HUDEP-2 (cell line): ENCODE measurements around the gene NUP214.
"Not testable (repeated sequence)": the region's sequence is repeated elsewhere in the genome, so short reads cannot be mapped to it uniquely, and the experiment has no call there.

Source experiments
- DNase-seq, 76 experiments: peaks; one replicate each; lab custom pipeline; 2025; ENCODE audit not compliant: unreplicated experiment in 76 of 76; lab: John Stamatoyannopoulos, UW

NUP214 gene

DNA sequence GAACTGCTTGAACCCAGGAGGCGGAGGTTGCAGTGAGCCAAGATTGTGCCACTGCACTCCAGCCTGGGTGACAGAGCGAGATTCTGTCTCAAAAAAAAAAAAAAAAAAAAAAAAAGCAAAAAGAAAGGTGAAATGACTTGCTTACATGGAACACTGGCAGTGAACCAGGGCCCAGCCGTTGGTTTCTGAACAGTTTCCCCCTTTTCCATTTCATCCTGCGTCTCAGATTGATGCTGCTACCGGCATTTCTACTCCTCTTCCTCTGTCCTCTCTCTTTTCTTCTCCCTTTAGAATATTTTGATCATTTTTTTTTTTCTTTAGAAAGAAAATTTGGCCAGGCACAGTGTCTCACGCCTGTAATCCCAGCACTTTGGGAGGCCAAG is 10.0 kb upstream of the NUP214 start:
- not testable (repeated sequence) for DNase-seq

DNA sequence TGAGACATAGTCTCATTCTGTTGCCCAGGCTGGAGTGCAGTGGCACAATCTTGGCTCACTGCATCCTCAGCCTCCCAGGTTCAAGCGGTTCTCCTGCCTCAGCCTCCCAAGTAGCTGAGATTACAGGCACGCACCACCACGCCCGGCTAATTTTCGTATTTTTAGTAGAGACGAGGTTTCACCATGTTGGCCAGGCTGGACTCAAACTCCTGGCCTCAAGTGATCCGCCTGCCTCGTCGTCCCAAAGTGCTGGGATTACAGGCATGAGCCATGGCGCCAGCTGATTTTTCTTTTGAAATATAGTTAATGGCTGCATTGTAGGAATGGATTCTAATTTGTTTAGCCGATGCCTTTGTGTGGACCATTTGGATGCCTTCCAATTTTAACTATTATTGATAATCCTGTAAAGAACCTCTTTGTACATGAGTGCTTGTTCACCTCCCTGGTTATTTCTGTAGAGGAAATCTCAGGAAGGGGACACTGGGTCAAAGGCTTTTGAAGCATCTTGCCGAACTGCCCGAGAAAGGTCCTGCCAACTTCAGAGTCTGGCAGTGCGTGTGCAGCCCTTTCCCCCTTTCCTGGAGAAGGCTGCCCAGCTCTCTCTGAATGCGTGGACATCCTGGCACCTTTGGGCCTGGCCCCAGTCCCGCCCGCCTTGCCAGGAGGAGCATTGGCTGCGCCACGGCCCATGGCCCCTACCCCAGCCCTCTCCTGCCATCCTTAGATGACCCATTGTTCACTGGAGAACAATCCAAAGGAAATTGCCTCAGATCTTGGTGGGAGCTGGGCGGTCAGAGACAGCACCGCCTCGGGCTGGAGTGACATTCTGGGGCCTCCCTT is 8.9 kb upstream of the NUP214 start:
- DNase-seq, result no peak

DNA sequence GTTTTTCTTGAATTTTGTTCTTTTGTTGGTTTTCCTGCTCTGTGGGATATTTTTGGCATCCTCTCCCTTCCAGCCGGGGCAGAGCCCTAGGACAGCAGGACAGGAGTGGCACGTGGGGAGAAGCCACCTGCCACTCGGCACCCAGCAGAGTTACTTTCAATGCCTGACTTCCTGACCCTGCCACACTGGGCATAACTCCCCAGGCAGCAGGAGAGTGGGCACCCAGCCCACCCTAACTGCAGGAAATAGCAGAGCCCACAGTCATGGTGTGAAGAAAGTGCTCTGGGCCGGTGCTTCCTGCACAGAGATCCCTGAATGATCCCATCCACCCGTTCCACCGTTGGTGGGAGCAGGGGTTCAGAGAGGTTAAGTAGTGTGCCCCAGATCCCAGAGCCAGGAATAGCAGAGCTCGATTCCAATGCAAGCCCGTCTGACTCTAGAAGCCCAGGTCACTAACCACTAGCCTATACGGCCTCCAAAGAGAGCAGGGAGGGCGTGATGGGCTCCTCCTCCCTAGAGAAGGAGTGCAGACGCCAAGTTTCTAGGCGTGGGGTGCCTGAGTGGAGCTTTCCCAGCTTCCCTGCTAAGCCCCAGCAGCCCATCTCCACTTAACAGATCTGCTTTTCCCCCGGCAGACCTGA is 8.1 kb upstream of the NUP214 start:
- DNase-seq, result no peak

DNA sequence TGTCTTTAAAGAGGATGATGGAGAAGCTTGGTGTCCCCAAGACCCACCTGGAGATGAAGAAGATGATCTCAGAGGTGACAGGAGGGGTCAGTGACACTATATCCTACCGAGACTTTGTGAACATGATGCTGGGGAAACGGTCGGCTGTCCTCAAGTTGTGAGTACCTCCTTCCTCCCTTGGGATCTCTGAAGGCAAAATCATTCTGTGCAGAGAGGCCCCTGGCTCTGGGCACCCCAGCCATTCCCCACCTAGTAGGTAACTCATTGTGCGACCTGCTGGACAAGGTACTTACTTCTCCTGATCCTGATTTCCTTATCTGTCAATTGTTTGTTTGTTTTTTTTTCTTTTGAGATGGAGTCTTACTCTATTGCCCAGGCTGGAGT is 7.6 kb upstream of the NUP214 start:
- no peak for DNase-seq

DNA sequence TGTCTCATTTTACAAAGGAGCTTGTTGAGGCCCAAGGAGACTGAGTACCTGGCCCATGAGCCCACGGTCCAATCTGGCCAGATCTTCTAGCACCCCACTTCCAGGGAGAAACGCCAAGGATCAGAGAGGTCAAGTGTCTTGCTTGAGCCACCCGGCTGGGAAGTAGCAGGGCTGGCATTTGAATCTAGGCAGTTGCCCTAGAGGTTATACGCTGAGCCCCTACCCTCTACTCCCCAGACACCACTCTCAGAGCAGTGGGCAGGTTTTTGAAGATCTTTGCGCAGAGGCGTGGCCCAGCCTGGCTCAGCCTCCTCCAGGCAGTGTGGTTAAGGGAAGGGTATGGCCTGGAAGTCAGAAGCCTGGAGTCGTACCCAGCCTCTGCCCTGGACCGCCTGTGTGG is 5.8 kb upstream of the NUP214 start:
- DNase-seq, result no peak

DNA sequence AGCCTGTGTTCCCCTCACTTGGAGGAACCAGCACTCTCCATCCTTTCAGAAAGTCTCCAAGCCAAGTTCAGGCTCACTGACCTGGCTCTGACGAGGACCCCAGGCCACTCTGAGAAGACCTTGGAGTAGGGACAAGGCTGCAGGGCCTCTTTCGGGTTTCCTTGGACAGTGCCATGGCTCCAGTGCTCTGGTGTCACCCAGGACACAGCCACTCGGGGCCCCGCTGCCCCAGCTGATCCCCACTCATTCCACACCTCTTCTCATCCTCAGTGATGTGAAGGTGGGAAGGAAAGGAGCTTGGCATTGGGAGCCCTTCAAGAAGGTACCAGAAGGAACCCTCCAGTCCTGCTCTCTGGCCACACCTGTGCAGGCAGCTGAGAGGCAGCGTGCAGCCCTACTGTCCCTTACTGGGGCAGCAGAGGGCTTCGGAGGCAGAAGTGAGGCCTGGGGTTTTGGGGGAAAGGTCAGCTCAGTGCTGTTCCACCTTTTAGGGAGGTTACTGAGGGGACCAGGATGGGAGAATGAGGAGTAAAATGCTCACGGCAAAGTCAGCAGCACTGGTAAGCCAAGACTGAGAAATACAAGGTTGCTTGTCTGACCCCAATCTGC is 4.7 kb upstream of the NUP214 start:
- DNase-seq, result no peak

DNA sequence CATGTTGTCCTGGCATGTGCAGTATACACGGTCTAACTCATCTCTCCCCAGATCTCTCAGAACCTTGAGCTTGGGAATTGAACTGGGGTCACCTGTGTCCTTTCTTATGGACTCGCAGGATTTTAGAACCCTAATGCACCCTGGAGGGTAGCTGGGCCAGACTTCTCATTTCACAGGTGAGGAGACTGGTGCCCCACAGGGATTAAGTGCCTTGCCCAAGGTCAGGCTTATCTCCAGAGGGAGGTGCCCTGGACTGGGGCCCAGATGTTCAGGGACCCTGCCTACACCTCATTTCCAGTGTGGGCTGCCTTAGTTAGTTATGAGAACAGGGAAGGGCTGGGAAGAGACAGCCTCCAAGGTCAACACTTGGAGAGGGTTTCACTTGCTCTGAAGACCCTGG is 4.0 kb upstream of the NUP214 start:
- DNase-seq, result peak in 8 of 76 experiments; percentile 5 to 31 (median 8)

DNA sequence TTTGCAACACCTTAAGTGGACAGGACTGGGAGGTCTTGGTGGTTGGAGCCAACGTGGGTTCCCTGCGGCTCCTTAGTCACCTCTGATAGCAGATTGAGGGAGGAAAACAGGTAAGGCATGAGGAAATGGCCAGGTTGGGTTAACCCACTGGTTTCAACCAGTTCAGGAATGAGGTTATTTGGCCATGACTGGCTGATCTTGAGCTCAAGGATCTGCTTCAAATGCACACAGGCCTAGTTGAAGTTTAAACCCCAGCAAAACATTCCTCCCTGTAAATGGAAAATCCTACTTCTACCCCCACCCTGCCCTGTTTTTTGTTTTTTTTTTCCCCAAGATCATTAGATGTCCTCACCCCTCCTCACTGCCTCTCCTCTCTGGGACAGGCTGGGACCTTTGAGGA is 3.2 kb upstream of the NUP214 start:
- no peak for DNase-seq

DNA sequence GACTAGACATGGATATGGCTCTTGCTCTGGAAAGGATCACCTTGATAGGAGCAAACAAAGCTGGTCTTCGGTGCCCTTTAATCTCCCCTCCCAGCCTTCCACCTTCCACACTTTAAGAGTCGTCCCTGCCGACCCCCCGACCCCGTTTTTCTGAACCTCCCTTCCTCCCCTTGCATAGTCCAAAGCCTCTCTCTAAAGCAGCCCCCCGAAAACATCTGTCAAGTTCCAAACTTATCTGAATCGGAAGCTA is 423 bp upstream of the NUP214 start:
- DNase-seq, result no peak

DNA sequence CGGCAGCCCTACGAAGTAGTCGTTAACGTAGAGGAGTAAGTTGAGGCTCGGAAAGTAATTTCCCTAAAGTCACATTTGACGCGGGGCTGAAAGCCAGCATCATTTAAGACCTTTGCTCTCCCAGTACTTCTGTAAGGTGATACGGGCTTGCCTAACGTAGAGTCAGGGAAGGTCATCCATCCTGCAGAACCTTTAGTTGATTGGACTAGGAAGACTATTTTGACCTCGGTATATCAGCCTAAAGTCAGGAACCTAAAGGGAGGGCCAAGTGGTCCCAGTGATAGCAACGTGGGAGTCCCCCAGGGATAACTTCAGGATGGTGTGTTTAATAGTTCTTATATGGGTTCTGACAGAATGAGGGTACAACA is 657 bp downstream of the NUP214 start:
- DNase-seq, result no peak

DNA sequence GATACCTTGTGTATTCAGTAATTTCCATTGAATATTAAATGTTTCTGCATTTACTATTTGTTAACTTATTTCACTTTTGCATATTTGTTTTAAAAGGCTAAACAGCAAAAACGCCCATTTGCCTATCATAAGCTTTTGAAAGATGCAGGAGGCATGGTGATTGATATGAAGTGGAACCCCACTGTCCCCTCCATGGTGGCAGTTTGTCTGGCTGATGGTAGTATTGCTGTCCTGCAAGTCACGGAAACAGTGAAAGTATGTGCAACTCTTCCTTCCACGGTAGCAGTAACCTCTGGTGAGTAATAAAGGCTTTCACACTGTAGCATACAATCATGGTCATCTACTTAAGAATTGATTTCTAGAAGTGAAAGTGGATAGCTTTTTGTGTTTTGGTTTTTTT is 3.8 kb downstream of the NUP214 start:
- DNase-seq, result no peak

DNA sequence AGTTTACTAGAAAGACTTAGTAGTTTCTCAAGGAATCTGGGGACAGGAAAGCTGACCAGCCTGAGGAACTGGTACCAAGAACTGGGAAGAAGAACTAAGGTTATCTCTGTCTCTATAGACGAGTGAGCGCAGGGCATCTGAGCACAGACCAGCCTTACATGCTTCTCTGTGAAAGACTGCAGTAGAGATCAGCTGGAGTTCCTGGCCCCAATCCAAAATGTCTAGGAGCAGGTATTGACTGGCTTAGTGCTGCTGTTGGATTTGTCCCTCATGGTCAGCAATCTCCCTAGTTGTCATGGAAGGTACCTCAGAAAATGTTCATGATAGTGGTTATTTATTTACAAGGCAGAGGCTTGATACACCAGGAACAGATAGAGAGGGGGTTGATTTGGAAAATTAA is 13.3 kb downstream of the NUP214 start:
- no peak for DNase-seq

DNA sequence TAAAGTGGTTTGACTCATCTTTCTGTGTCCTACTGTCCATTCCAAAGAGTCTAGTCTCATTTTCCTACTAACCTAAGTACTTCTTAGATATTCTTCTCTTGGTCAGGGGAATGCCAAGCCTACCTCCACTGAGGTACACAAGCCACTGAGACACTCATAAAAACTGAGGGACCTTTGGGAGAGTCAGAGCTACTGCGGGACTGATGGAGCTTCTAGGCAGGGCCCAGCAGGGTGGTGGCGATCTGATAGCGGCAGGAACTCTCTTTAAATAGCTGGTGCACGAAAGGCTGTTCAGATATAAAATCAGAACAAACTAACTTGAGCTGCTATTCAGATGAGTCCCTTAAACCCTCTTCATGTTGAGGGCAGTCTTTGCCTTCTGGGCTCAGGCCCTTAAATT is 14.7 kb downstream of the NUP214 start:
- no peak for DNase-seq

DNA sequence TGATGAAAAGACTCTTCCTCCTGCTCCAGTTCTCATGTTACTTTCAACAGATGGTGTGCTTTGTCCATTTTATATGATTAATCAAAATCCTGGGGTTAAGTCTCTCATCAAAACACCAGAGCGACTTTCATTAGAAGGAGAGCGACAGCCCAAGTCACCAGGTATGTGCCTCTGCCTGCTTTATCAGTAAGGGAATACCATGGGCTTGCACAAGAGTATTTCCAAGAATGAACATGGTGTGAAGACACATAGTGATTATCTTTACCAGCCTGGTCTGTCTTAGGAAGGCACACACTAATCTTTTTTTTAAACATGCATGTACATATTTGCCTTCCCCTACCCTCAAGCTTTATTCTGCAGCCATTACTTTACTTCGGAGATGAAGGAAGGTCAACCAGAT is 15.2 kb downstream of the NUP214 start:
- DNase-seq, result no peak

DNA sequence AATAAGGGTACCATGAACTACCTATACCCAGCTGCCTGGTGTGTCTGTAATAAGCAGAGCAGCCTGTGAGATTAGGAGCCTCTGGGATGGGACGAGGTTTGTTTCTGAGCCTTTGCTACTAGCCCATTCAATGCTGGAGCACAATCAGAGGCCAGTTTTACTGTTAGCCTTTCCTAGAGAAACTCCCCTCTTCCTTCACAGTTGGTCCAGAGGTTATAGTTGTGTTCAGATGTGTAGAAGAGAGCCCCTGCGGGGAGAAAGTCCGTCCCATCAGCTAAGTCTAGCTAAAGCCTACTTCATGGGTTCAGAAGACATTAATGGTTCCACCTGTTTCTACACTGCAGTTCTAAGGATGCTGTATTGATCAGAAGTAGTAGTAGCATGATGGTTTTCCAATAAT is 16.8 kb downstream of the NUP214 start:
- no peak for DNase-seq

DNA sequence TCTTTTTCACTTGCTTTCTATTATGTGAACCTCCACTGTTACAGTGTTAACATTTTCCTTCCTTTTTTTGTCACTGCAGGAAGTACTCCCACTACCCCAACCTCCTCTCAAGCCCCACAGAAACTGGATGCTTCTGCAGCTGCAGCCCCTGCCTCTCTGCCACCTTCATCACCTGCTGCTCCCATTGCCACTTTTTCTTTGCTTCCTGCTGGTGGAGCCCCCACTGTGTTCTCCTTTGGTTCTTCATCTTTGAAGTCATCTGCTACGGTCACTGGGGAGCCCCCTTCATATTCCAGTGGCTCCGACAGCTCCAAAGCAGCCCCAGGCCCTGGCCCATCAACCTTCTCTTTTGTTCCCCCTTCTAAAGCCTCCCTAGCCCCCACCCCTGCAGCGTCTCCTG is 18.8 kb downstream of the NUP214 start:
- DNase-seq, result no peak

DNA sequence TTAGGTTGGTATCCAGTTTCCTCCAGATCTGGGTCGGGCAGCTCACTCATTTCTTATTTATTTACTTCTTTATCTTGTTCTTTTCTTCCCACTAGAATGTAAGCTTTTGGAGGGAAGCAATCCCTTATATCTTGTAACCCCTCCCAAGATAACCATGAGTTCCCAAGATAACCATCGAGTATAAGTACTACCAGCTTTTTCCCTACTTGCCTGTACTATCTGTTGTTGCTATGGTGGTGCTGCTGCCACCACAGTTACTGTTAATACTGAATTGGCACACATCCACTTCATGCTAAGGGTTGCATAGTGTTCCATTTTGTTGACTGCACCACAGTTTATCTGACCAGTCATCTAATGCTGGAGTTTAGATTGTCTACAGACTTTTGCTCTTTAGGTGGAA is 19.9 kb downstream of the NUP214 start:
- peak in 9 of 76 experiments; percentile 7 to 45 (median 20) for DNase-seq

DNA sequence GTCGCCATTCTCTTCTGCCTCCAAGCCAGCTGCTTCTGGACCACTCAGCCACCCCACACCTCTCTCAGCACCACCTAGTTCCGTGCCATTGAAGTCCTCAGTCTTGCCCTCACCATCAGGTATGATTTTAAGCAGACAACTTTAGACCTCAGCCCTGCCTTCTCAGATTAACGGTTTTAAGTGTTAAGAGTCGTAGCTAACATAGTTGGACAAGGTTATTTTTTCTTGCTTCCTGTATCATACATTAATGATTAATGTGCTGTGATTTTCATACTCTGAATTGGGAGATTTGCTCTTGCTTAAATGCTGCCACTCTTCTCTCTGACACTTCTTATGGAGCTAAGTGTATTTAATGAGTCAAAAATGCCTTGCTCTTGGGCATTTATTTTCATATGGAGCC is 20.8 kb downstream of the NUP214 start:
- DNase-seq, result no peak

DNA sequence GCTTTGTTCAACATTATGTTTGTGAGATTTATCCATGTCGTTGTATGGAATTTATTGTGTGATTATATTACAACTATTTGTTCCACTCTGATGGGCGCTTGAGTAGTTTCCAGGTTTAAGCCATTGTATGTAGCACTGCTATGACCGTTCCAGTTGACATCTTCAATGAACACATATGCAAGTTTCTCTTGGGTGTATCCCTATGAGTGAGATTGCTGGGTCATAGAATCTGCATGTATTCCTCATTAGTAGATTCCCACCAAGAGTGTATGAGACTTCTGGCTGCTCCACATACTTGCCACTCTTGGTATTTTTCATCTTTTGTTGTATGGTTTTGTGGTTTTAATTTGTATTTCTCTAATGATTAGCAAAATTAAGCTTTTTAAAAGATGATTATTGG is 22.9 kb downstream of the NUP214 start:
- DNase-seq, result no peak

DNA sequence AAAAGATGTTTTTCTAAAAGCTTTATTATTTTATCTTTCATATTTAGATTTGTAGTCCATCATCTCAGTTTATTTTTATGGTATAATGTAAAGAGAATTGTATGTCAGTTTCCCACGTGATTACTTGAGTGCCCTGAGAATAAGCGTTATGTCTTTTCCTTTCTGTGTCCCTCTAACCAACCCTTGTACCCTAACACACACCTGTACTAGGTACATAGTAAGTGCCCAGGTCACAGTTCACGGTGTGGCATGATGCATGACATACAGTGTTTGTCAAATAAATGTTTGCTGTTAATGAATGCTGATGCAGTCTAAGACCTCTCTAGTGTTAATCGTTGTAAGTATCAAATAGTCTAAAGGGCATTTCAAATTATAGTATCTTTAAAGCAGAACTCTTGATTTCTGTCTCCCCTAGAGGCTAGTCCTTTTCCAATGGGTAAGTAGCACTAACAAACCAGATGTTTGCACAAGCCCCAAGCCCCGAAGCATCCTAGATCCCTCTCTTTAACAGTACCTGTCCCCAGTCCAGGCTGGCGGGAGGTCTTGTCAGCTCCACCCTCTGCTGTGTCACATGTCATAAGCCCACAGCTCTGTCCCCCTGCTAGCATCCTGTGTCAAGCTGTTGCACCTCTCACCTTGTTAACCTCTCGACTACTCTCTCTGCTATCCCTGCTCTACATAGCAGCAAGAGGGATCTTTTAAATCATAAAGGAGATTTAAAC is 23.7 kb downstream of the NUP214 start:
- DNase-seq, result no peak

DNA sequence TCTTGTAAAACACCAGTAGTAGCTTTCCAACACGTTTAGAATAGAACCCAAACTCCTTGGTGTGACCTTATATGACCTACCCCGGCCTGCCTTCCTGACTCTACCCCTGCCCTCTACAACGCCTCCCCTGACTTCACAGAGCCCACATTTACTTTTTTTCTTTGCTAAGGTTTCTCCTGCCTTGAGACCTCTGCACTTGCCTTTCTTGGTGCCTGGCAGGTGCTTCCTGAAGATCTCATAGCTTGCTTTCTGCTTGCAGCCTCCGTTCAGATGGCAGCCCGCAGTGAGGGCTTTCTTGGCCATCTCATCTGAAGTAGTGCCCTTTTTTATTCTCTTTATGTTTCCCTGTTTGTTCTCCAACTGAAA is 24.3 kb downstream of the NUP214 start:
- no peak for DNase-seq

DNA sequence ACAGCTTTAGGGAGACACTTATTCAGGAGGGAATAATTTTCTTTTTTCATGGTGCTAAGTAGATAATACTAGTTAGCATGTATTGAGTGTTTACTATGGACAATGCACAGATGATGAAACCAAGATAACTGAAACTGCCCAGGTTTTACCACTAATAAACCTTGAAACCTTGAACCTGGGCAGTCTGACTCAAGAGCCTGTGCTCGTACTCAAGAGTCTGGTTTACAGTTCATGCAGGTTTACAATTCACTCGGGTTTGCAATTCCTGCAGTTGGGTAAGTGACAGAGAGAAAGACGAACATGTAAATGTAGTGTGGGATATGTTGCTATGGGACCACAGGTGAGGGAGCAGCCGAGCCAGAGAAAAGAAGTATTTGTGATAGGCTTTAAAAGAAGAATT is 28.2 kb downstream of the NUP214 start:
- no peak for DNase-seq
